Activated CD8-positive, alpha-beta memory T cell treated with anti-CD3 and anti-CD28 coated beads, Interleukin-2, amount 50 U/mL, for 48 hours (primary cell): ENCODE measurements around the gene SRSF4.
A peak's percentile ranks its signal among the peaks of the same experiment; 100 is the strongest.
"Not testable (repeated sequence)": the region's sequence is repeated elsewhere in the genome, so short reads cannot be mapped to it uniquely, and the experiment has no call there.

ENCODE experiments used
- DNase-seq: peaks from one replicate; pipeline ENCODE4 v3.0.0-alpha.2; 2020

The SRSF4 gene

GRCh38 chr1:29124366-29125236, 57.1 kb downstream of the SRSF4 start:
- peak; percentile 89 for DNase-seq

GRCh38 chr1:29123887-29124365, 57.8 kb downstream of the SRSF4 start, which contains the start of gene TMEM200B:
TMEM200B (minus strand) TSS chr1:29123903; CDS start chr1:29121828, 2,075 bp downstream.
- no peak for DNase-seq

GRCh38 chr1:29123053-29123886, 58.4 kb downstream of the SRSF4 start:
- peak; percentile 66 for DNase-seq

- DNase-seq, result no peak
These were observed 59.0 kb downstream of the SRSF4 start for GRCh38 chr1:29122682-29123052.

GRCh38 chr1:29121936-29122681, 59.6 kb downstream of the SRSF4 start:
- DNase-seq, result no peak

GRCh38 chr1:29121516-29121935, 60.2 kb downstream of the SRSF4 start:
- no peak for DNase-seq

GRCh38 chr1:29120947-29121485, 60.7 kb downstream of the SRSF4 start:
- DNase-seq, result peak; percentile 84

GRCh38 chr1:29120367-29120766, 61.3 kb downstream of the SRSF4 start:
- no peak for DNase-seq

GRCh38 chr1:29119121-29119929, 62.4 kb downstream of the SRSF4 start:
- no peak for DNase-seq

GRCh38 chr1:29117381-29117780, 64.3 kb downstream of the SRSF4 start:
- DNase-seq, result no peak

- DNase-seq, result no peak
These were observed 67.0 kb downstream of the SRSF4 start for GRCh38 chr1:29114654-29115053.

GRCh38 chr1:29113413-29114117, 68.1 kb downstream of the SRSF4 start:
- DNase-seq, result no peak

GRCh38 chr1:29112705-29113412, 68.8 kb downstream of the SRSF4 start:
- no peak for DNase-seq

- DNase-seq, result not testable (repeated sequence)
These were observed 73.7 kb downstream of the SRSF4 start for GRCh38 chr1:29108041-29108440.

- DNase-seq, result no peak
These were observed 75.9 kb downstream of the SRSF4 start for GRCh38 chr1:29105822-29106221.

- DNase-seq, result no peak
These were observed 81.2 kb downstream of the SRSF4 start for GRCh38 chr1:29100487-29100886.

GRCh38 chr1:29099286-29099685, 82.4 kb downstream of the SRSF4 start:
- DNase-seq, result no peak
